GM21576 (cell line): Measurements from ENCODE around the gene HK1.
"Not testable (repeated sequence)": the region's sequence is repeated elsewhere in the genome, so short reads cannot be mapped to it uniquely, and the experiment has no call there.

Source experiments
- ATAC-seq: cut with Tn5 transposase; IDR thresholded peaks from one replicate; pipeline ENCODE4 v1.9.1; 2021; ENCODE audit warnings: mild to moderate bottlenecking, moderate library complexity; ENCODE audit not compliant: unreplicated experiment

HK1 gene

DNA sequence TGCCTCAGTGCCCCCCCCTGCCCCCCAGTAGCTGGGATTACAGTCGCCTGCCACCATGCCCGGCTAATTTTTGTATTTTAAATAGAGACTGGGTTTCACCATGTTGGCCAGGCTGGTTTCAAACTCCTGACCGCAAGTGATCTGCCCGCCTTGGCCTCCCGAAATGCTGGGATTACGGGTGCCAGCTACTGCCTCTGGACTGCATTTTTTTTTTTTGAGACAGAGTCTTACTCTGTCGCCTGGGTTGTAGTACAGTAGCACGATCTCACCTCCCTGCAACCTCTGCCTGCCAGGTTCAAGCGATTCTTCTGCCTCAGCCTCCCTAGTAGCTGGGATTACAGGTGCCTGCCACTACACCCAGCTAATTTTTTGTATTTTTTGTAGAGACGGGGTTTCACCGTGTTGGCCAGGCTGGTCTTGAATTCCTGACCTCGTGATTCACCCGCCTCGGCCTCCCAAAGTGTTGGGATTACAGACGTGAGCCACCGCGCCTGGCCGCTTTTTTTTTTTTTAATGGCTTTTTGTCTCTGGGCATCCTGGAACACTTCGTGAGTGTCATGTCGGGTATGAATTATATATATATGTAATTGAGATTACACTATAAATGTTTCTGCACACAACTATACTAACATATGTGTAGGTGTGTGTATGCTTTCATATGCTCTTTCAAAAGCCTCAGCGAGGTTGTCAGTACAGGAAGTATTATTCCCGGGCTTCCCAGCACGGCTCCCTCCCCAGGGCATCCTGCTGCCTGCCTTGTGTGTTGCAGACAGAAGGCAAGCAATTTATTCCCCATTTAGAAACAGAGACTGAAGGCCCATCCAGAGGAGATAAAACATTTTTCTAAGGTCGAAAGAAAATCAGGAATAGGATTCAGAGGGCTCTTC, 47.6 kb downstream of the HK1 start:
- not testable (repeated sequence) for ATAC-seq

DNA sequence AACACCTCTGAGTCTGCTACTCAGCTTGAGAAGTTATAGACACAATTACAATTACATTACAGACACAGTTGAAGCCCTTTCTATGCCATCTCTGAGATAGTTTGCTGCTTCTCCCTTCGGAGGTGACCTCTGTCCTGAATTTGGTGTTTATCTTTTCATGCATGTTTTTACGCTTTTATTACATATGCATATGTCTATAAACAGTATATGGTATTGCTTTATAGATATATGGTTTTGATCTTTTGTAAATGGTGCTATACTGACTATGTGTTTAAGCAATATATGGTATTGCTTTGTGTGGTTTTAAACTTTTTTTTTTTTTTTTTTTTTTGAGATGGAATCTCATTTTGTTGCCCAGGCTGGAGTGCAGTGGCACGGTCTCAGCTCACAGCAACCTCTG, 48.4 kb downstream of the HK1 start:
- no peak for ATAC-seq

DNA sequence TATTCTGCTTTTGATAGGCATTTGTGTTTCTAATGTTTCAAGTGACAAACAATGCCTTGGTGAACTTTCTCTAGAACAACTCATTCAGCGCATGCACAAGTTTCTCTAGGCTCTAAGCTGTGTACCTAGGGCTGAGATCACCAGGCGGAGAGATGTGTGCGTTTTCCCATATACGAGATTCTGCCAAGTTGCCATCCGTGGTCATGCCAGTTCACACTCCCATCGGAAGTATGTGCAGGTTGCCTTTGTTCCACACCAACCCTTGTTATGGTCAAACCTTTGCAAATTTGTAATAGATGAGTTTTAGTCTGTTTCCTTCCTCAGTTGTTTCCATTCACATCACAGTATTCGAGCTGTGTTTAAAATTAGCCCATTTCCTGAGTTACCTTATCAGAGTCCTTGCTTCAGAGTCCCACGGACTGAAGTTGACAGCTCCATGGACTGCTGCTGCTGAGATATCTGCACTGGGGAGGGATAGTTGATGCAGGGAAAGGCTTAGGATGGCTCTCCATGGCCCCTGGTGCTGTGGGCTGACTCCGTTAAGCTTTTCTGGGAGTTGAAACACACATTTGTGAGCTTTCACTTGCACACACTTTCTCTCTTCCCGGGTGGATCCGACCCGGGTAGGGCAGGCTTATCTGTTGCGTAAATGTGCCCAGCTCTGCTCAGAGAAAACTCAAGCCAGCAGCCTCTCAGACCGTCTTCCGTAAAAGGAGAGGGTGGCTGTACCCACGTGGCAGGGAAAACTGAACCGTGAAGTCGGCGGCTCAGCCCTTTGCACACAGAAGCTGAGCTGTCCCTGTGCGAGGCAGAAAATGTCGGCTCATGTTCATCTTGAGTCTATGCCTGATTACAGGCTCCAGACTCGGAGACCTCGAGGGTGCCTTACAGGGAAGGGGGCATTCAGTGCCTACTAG, 49.4 kb downstream of the HK1 start:
- ATAC-seq = peak; percentile 79

DNA sequence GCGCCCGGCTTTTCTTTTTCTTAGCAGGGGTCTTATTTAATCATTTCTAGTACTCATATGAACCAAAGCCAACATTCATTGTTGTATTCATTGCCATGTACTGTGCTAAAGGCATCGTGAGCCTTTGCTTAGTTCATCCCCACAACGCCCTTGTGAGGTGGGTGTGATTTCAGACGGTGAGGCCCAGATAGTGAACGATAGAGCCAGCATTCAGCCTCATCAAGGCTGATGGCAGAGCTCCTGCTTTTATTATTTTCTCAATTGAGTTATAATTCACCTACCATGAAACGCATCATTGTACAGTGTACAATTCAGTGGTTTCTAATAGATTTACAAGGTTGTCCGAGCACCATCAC, 50.1 kb downstream of the HK1 start:
- no peak for ATAC-seq

DNA sequence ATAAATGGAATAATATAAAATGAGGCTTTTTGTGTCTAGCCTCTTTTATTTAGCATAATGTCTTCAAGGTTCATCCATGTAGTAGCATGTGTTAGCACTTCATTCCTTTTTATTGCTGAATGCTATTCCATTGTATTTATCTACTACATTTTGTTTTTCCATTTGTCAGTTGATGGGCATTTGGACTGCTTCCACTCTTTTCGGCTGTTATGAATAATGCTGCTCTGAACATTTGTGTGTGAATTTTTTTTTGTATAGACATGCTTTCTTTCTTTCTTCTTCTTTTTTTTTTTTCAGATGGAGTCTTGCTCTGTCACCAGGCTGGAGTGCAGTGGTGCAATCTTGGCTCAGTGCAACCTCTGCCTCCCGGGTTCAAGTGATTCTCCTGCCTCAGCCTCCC, 50.6 kb downstream of the HK1 start:
- not testable (repeated sequence) for ATAC-seq

DNA sequence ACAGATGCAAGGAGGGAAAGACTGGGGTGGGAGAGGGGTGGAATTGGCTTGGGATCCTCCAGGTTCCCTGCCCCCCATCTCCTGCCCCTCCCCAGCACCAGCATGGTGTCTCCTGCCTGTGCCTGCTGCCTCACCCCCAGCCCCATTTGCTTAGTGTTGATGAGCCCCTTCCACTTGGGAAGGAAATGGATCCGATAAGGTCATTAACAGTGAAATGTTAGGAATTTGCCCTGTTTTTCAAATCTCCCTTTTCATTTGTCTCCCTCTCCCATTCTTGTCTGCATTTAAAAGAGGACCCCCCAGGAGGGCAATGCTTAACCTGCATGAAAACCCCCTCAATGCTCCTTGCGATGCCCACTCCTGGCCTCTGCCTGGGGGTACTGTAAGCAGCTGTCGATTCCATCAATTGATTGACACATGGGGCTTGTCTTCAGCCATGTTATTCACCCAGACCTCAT, 51.5 kb downstream of the HK1 start:
- ATAC-seq = no peak

DNA sequence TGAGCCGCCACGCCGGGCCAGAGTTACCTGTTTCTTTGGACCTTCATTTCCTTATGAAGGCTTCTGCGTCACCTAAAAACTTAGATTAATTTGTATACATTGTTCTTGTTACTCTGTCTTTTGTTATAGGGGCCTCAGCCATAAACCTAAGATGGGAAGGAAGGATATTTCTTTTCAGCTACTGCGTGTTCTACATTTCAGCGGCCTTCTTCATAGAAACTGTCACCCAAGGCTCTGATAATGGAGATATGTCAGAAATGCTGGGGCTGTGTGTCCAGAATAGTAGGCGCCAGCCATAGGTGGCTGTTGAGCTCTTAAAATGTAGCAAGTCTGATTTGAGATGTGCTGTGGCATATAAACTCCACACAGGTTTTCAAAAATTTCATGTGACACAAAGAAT, 52.9 kb downstream of the HK1 start:
- ATAC-seq = no peak

DNA sequence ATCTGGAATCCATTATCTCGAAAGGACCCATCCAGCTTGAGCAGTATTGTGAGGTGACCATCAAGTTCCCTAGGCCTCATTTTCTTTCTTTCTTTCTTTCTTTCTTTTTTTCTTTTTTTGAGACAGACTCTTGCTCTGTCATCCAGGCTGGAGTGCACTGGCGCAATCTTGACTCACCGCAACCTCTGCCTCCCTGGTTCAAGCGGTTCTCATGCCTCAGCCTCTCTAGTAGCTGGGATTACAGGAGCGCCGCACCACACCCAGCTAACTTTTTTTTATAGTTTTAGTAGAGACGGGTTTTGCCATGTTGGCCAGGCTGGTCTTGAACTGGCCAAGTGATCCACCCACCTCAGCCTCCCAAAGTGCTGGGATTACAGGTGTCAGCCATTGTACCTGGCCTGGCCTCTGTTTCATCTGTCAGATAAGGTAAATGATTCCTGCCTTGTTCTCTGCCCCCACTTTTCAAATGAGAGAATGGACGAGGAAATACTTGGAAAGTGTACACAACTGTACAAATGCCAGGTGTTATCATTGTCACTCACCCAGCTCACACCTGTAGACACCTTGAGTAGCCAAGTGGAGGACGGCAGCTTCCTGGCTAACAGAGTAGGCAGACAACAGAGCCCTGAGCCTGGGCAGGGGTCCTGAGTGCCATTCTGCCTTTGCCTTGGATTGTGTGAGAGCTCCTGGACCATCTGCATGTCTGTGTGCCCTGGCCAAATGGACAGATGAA, 54.1 kb downstream of the HK1 start:
- ATAC-seq = no peak

DNA sequence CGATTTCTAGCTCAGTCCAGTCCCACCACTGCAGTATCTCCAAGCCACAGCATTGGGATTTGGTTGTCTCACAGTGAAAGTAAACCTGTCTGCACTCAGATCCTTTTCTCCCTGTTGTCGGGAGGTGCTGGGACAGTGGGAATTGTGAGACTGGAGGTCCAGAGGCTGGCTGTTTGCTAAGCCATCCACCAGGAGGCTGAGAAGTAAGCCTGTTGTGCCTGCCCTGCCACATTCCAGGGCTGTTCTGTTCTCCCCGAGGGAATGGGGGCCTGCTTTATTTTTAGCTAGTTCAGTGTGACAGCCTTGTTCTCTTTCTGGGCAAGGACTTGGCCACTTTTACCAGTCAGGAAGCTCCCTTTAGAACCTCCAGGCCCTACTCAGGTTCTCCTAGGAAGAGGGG, 54.9 kb downstream of the HK1 start:
- no peak for ATAC-seq

DNA sequence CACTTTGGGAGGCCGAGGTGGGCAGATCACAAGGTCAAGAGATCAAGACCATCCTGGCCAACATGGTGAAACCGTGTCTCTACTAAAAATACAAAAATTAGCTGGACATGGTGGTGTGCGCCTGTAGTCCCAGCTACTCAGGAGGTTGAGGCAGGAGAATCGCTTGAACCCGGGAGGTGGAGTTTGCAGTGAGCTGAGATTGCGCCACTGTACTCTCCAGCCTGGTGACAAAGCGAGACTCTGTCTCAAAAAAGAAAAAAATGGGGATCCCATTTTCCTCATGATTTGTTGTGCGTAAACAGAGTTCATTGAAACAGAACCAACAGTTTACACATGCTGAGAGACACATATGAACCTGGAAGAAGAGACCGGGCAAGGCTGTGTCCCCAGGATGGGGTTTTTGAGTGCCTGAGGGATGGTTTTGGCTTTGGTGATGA, 55.6 kb downstream of the HK1 start:
- not testable (repeated sequence) for ATAC-seq

DNA sequence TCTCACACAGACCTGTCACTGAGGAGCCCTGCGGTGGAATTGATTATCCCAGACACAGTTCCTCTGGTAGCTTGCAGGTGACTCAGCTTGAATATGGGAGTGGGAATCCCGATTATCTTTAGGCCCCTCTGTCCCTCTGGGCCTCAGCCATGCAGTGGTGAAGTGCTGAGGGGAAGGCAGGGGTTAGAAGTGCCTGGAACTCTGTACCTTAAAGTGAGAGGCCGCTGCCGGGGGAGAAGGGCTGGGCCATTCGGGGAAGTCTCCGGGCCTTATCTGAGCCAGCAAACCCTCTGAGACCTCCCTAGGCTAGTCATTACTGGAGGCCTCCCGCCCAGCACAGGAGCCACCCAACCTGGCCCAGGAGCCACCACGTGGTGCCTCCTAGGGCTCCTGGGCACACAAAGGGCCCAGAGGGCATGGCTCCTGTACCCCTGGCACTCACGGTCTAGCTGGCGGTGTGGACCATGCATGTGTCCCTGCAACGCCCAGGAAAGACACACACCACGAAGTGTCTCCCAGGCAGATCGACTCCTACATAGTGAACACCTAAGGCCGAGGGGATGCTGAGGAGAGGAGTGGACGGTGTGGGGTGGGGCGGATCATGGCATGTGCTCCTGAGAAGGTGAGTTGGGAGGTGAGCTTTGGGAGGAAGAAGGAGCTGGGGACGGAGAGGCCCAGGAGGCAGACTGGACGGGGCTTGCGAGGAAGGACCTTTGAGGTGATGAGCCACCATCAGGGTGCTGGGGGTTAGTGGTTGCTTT, 56.2 kb downstream of the HK1 start:
- no peak for ATAC-seq

DNA sequence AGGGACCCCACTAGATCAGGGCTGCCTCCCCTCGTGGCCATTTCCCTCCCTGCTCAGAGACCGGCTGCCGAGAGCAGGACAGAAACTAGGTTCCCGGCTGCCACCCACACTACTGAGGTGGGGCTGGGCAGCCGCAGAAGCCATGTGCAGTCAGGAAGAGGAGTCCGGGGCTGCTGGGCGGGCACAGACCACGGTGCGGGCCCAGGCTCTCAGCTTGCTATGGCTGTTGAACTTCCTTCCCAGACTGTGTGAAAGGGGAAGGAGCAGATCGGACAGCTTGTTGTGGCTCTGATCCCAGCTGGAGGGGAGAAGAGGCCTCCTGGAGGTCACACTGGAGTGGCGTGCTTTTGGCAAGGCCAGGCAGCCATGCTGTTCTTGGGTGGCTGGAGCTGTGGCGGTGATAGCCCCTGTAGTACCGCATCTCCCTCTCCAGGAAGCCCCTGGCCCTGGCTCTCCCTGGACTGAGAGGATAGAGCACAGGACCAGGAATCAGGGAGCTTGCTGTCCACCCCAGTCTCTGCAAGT, 56.8 kb downstream of the HK1 start:
- ATAC-seq = no peak

DNA sequence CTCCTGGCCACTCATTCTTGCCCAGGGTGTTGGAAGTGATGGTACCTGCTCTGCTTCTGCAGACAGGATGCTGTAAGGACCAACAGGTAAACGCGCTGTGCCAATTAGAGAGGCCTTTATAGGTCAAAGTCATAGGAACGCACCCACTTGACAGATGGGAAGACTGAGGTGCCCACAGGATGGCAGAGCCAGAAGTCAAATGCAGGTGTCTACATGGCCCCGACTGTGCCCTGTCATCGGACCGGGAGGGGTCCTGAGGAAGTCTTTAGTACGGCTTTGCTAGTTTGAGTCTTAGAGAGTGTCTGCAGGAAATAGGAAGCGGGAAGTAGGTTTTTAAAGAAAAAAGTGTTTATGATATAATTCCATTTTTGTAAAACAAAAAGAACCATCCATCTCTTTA, 57.3 kb downstream of the HK1 start:
- ATAC-seq = no peak

DNA sequence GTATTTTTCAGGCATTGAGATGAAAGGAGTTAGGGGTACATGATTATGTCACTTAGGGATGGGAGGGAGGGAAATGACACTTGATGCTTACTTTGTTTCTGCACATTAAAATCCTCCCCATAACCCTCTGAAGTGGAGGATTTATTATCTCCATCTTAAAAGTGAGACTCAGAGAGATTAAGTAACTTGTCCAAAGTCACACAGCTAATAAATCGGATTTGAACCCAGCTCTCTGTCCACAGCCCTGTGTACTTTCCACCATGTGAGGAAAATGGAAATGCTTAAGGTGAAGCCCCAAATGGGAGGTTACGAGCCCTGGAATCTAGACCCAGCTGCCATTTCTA, 58.6 kb downstream of the HK1 start:
- ATAC-seq = no peak

DNA sequence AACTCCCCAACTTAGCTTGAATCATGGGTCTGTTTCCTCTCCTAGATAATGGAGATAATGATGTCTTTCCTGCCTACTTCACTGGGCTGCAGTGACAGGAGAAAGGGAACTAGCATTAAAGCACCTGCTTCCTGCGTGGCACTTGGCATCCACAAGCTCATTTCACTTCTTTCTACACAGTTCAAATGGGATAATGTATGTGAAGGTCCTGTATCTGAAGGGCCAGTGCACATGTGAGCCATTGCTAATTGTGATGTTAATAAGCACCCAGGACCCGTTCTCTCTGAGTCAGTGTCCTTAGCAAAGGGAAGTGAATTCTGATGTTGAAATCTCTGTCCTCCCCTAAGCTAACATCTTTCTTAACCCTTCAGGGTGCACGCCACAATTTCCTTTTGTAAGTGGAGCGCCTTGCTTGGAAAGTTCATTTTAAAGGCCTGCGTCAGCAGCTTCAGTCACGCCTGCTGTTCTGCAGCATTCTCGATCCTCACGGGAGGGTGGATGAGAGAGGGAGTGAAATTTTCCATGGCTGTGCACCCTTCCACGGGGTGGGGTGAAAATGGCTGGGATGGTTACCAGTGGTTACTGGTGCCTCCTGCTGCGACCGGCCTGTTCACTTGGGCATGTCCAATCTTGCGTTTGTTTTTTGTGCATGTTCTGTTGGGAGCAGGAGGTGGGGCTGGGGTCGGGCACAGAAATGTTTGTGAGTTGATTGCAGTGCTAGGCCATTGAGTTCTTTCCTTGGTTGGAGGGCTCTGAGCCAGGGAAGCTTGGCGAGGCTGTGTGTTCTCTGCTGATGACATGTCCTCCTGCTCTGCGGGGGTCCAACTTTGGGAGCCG, 59.2 kb downstream of the HK1 start:
- ATAC-seq = no peak

DNA sequence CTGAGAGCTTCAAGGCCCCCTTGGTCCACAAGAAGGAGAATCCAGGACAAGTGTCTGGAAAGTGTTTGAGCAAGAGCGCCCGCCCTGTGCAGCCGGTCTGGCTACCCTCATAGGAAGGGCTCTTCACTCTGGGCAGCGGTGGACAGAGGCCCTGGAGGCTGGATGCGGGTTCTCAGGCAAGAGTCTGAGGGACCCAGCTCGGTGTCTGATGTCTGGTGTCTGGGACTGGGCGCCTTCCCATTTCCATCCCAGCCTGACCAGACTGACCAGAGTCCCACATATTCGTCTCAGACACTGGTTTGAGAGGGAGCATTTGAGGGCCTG, 59.8 kb downstream of the HK1 start:
- ATAC-seq = no peak

DNA sequence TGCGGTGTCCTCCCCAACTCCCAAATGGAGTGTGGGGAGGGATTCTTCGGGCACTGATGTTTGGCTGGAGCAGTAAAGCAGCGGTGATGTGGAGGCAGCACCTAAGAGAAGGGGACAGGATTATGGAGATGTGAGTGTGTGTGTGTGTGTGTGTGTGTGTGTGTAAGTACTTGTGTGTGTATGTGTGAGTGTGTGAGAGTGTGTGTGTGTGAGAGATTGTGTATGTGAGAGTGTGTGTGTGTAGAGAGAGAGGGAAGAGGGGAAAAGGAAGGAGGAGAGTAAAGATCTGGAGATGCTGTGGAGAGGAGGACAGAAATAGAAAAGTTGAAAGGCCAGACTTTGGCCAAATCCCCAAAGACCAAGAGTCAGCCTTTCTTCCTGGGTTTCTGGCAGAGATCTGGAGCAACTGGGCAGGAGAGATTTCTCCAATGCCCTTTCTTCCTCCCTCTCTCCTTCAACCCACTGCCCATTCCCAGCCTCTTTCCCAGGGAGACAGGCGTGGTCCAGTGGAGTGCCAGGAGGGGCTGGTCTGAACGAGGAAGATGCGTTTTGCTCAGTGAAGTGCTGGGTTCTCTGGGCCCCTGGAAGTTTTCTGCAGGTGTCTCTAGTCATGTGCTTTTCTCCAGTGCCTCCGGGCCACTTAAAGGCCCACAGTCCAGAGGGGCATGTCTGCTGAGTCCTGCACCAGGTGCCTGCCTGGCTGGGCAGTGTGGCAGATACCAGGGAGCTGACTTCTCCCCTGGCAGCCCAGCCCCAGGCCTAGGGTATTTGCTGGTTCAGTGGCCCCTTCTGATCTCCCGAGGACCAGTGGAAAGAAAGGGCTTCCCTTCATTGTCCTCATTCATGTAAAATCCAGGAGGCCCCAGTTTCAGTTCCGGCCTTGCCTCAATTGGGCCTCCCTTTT, 60.5 kb downstream of the HK1 start:
- ATAC-seq = no peak

DNA sequence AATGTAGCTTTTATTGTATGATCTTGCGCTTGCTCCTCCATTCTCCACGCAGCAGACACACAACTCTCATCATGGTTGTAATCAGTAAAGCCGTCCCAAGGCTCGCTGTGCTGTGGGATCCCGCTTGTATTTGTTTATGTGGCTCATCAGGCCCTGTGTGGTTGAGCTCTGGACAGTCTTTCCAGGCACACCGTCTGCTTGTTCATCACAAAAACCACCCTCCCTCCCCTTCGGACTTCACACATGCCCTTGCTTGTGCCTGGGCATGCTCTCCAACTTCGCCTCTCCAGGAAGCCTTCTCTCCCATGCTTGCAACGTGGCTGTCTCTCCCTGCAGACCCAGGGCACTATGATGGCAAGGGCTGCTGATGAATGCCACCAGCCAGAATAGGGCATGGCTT, 62.4 kb downstream of the HK1 start:
- no peak for ATAC-seq

DNA sequence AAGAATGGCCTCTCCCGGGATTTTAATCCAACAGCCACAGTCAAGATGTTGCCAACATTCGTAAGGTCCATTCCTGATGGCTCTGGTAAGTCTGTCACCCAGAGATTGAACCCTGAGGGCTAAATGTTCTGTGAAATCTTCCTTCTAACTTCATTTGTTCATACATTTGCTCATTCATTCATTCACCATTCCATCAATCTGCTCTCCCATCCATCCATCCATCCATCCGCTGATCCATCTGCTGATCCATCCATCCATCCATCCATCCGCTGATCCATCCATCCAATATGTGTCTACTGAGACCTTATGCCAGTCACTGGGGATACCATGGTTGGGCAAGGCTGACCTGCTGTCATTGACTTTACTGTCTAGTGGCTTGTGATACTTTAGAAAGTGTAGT, 65.6 kb downstream of the HK1 start:
- no peak for ATAC-seq
